Smooth muscle cell (in vitro differentiated cells): Measurements from ENCODE around the gene ANTXR2. TPM values are rescaled to one million over a fixed set of nuclear protein-coding genes. Genes with fewer than 3 reads are reported as not detected.

Source experiments
- DNase-seq: peaks from one replicate; lab custom pipeline; 2025; ENCODE audit not compliant: unreplicated experiment; lab: John Stamatoyannopoulos, UW
- H2AFZ ChIP-seq: fragments of 200-600 bp; sonication (generic); 2 replicates; pipeline ENCODE4 v1.6.0; 2016; ENCODE audit warnings: antibody characterized with exemption, low read depth, mild to moderate bottlenecking
- H3F3A ChIP-seq: fragments of 200-600 bp; sonication (generic); 2 replicates; pipeline ENCODE4 v1.6.0; 2017; ENCODE audit warnings: antibody characterized with exemption, low read depth
- H3K27ac ChIP-seq: fragments of 200-600 bp; sonication (generic); 2 replicates; pipeline ENCODE4 v1.5.1; 2016; ENCODE audit warnings: low read depth, mild to moderate bottlenecking
- H3K27me3 ChIP-seq: fragments of 200-600 bp; sonication (generic); 2 replicates; pipeline ENCODE4 v1.6.1; 2016; ENCODE audit warnings: low read depth, mild to moderate bottlenecking
- H3K36me3 ChIP-seq: fragments of 200-600 bp; sonication (generic); 2 replicates; pipeline ENCODE4 v1.5.1; 2016; ENCODE audit warnings: low read depth
- H3K4me1 ChIP-seq: fragments of 200-600 bp; sonication (generic); 2 replicates; pipeline ENCODE4 v1.5.1; 2016; ENCODE audit warnings: low read depth
- H3K4me2 ChIP-seq: fragments of 200-600 bp; sonication (generic); 2 replicates; pipeline ENCODE4 v1.6.0; 2016; ENCODE audit warnings: mild to moderate bottlenecking
- H3K4me3 ChIP-seq: fragments of 200-600 bp; sonication (generic); 2 replicates; pipeline ENCODE4 v1.5.1; 2016; ENCODE audit warnings: mild to moderate bottlenecking
- H3K79me2 ChIP-seq: fragments of 200-600 bp; sonication (generic); 2 replicates; pipeline ENCODE4 v1.6.0; 2016; ENCODE audit warnings: low read depth, mild to moderate bottlenecking
- H3K9ac ChIP-seq: fragments of 200-600 bp; sonication (generic); 2 replicates; pipeline ENCODE4 v1.6.0; 2016; ENCODE audit warnings: low read depth
- H3K9me3 ChIP-seq: fragments of 200-600 bp; sonication (generic); replicated peaks from 2 replicates; pipeline ENCODE4 v1.5.1; 2016; ENCODE audit warnings: low read depth
- H4K20me1 ChIP-seq: fragments of 200-600 bp; sonication (generic); 2 replicates; pipeline ENCODE4 v1.6.0; 2016; ENCODE audit warnings: low read depth
- WGBS: methylation state at CpG from one replicate; pipeline ENCODE4 v1.1.7; 2016; ENCODE audit warnings: low lambda C conversion rate; 5-methylcytosine and 5-hydroxymethylcytosine counted together
- polyA plus RNA-seq: library from polyadenylated mRNA; unstranded; fragments of >200 nt; fragmentation: Nextera tagmentation; extraction: Ambion mirVana; gene quantifications from 2 replicates; pipeline ENCODE4 v1.2.1, GENCODE V29; 2016
- total RNA-seq: library from RNA; depleted of rRNA; stranded (reverse); fragments of >200 nt; gene quantifications from 2 replicates; pipeline ENCODE4 v1.2.3, GENCODE V29; 2014
- TF ChIP-seq, protein P1 (sequence below): fragments of 200-600 bp; sonication (generic); IDR thresholded peaks from 2 replicates; pipeline ENCODE4 v1.5.1; 2017; ENCODE audit warnings: borderline replicate concordance, mild to moderate bottlenecking, antibody characterized with exemption; ENCODE audit not compliant: insufficient read depth, poor library complexity, severe bottlenecking

Gene ANTXR2
- total and polyA plus RNA-seq, 2 experiments from 2014 or later, result 67.6 to 74.5 TPM

DNA sequence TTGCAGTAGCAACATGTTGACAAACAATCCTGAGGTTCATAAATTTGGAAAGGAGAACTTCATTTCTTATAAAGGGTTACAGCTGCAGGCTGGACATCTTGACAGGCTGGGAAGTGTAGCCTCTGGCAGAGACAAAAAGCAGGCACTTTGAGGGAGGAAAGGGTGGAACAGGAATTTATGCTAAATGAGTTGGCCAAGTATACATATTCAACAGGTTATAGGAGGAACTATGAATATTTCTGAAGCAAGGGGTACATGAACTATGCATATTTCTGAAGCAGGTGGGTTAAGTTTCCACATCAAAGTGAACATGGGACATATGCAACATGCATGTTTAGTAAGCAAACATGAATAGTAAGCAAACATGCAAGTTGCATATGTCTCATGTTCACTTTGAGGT, 1.6 kb upstream of the ANTXR2 start:
- Histone ChIP-seq H3K79me2 (no peaks in the 10 kb centered on the region), H3K9me3 (no peaks in the 10 kb centered on the region), H4K20me1 (peaks cover 3% of the 10 kb centered on the region), H3K36me3 (no peaks in the 10 kb centered on the region), H3F3A (peaks cover 34% of the 10 kb centered on the region), H3K4me1 (peaks cover 21% of the 10 kb centered on the region), H3K4me2 (no peak overlapping the region), H2AFZ (no peak overlapping the region), H3K9ac (no peak overlapping the region), H3K27me3 (no peaks in the 10 kb centered on the region), H3K4me3 (no peak overlapping the region), H3K27ac (no peak overlapping the region)
- TF ChIP-seq, protein P1, sequence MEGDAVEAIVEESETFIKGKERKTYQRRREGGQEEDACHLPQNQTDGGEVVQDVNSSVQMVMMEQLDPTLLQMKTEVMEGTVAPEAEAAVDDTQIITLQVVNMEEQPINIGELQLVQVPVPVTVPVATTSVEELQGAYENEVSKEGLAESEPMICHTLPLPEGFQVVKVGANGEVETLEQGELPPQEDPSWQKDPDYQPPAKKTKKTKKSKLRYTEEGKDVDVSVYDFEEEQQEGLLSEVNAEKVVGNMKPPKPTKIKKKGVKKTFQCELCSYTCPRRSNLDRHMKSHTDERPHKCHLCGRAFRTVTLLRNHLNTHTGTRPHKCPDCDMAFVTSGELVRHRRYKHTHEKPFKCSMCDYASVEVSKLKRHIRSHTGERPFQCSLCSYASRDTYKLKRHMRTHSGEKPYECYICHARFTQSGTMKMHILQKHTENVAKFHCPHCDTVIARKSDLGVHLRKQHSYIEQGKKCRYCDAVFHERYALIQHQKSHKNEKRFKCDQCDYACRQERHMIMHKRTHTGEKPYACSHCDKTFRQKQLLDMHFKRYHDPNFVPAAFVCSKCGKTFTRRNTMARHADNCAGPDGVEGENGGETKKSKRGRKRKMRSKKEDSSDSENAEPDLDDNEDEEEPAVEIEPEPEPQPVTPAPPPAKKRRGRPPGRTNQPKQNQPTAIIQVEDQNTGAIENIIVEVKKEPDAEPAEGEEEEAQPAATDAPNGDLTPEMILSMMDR, result no peak
- no peak for DNase-seq

DNA sequence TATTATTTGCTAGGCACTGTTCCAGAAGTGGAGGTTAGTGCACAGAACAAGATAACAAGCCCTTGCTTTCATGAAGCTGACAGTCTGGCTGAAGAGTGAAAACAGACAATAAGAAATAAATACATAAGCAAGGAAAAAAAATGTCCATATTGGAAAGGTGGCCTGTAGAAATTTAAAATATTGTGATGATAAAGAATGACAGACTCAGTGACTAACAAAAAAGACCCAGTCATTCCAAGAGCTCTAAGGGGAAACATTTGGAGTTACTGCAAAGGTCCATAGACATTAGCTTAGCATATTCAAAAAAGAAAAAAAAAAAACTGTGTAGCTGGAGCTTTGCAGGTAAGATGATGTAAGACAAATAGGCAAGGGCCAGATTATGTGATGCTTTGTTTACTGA, 1.0 kb upstream of the ANTXR2 start:
- H3F3A ChIP-seq, result peaks cover 34% of the 10 kb centered on the region
- H4K20me1 ChIP-seq, result peaks cover 9% of the 10 kb centered on the region
- no peak overlapping the region for H3K4me2 ChIP-seq
- TF ChIP-seq, protein P1, result no peak
- H3K9me3 ChIP-seq, result no peaks in the 10 kb centered on the region
- no peak for DNase-seq
- peaks cover 23% of the 10 kb centered on the region for H3K4me1 ChIP-seq
- H3K27me3 ChIP-seq, result no peaks in the 10 kb centered on the region
- peak overlapping the region; percentile 84 for H3K27ac ChIP-seq
- no peak overlapping the region for H3K4me3 ChIP-seq
- no peak overlapping the region for H3K9ac ChIP-seq
- H3K79me2 ChIP-seq, result peaks cover 5% of the 10 kb centered on the region
- no peak overlapping the region for H2AFZ ChIP-seq
- H3K36me3 ChIP-seq, result peaks cover 1% of the 10 kb centered on the region

DNA sequence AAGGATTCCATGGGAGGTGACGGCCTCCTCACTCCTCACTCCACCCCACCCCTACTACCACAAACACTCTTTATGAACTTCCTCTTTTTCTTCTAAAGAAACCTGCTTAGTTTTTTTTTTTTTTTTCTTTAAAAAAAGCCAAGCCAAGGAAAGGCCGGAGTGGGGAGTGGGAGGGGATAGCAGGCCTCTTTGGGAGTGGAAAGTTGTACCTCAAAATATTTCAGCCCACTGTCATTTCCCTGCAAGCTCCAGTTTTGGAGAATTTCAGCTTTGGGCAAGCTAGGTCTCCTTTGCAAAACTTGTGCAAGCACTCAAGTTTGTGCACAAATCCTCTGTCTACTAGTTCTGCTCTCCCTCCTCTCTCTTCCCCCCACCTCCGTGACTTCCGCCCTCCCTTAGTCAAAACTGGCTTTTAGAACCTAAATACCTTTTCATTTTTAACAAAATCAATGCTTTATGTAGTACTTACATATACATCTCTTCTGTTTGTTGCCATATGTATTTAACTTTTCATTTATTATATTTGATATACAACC, 512 bp upstream of the ANTXR2 start:
- no peaks in the 10 kb centered on the region for H3K9me3 ChIP-seq
- peak overlapping the region; percentile 84 for H3K27ac ChIP-seq
- H3F3A ChIP-seq, result peaks cover 34% of the 10 kb centered on the region
- peaks cover 23% of the 10 kb centered on the region for H3K4me1 ChIP-seq
- H2AFZ ChIP-seq, result peak overlapping the region; percentile 80
- peak overlapping the region; percentile 86 for H3K4me3 ChIP-seq
- H3K9ac ChIP-seq, result peak overlapping the region; percentile 85
- 44% methylated on average over 4 of the region's 4 CpGs for WGBS
- peak overlapping the region; percentile 87 for H3K4me2 ChIP-seq
- peaks cover 3% of the 10 kb centered on the region for H3K36me3 ChIP-seq
- H3K79me2 ChIP-seq, result peaks cover 10% of the 10 kb centered on the region
- TF ChIP-seq, protein P1, result no peak
- no peak for DNase-seq
- peaks cover 12% of the 10 kb centered on the region for H4K20me1 ChIP-seq
- no peaks in the 10 kb centered on the region for H3K27me3 ChIP-seq

DNA sequence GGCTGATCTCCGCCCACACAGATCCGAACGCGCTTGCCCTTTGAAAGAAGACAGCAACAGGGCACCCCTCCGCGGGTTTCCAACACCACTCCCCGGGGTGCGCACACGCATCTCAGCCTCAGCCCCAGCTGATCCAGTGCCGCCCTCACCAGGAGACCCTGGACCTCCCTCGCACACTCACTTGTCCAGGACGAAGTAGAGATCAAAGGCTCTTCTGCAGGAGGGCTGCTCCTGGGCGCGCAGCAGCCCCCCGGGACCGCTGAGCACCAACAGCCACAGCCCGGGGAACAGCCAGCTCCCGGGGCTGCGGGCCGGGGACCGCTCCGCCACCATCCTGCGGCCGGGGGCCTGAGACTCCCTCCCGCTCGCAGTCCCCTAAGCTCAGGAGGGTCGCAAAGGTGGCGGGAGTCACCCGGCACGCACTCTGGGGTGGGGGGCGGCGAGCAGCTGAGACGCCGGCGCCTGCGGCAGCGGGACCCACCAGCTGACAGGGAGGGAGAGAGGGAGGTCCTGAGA, 743 bp downstream of the ANTXR2 start:
- peaks cover 23% of the 10 kb centered on the region for H3K4me1 ChIP-seq
- H3K27ac ChIP-seq, result peak overlapping the region; percentile 84
- peak overlapping the region; percentile 86 for H3K4me3 ChIP-seq
- peak overlapping the region; percentile 80 for H2AFZ ChIP-seq
- peak overlapping the region; percentile 85 for H3K9ac ChIP-seq
- 1% methylated on average over 31 of the region's 37 CpGs for WGBS
- peak overlapping the region; percentile 87 for H3K4me2 ChIP-seq
- peaks cover 19% of the 10 kb centered on the region for H3K79me2 ChIP-seq
- peaks cover 23% of the 10 kb centered on the region for H4K20me1 ChIP-seq
- peaks cover 3% of the 10 kb centered on the region for H3K36me3 ChIP-seq
- H3F3A ChIP-seq, result peaks cover 34% of the 10 kb centered on the region
- H3K9me3 ChIP-seq, result no peaks in the 10 kb centered on the region
- DNase-seq, result peak; percentile 39
- TF ChIP-seq, protein P1, result no peak
- H3K27me3 ChIP-seq, result no peaks in the 10 kb centered on the region
